H1 (cell line): Measurements from ENCODE around the gene MOV10L1.

Experiments used
- BRCA1 ChIP-seq: IDR thresholded peaks from 2 replicates; pipeline ENCODE4 v1.6.1; 2012; ENCODE audit warnings: low read depth, low read length, improper control_type of control experiment
- CBX8 ChIP-seq: fragments of 300-800, 300-1000 bp; sonication (generic); IDR thresholded peaks from 2 replicates; pipeline ENCODE4 v1.7.1; 2016; ENCODE audit warnings: low read depth, low read length, borderline replicate concordance
- CHD2 ChIP-seq: IDR thresholded peaks from 2 replicates; pipeline ENCODE4 v1.6.1; 2012; ENCODE audit warnings: low read length, improper control_type of control experiment
- JUND ChIP-seq: IDR thresholded peaks from 2 replicates; pipeline ENCODE4 v1.6.1; 2011; ENCODE audit warnings: mild to moderate bottlenecking, improper control_type of control experiment, low read length
- KDM1A ChIP-seq: fragments of 200-600, 300-600 bp; sonication (generic); IDR thresholded peaks from 2 replicates; pipeline ENCODE4 v1.7.1; 2016; ENCODE audit warnings: mild to moderate bottlenecking, low read length, borderline replicate concordance
- PHF8 ChIP-seq: fragments of 200-600 bp; sonication (generic); conservative IDR thresholded peaks from 2 replicates; pipeline ENCODE4 v1.7.1; 2012; ENCODE audit warnings: low read depth, mild to moderate bottlenecking, inconsistent platforms, low read length, moderate library complexity
- POLR2A ChIP-seq, 2 experiments: IDR thresholded peaks; 1 replicate in 1 of 2; 2 replicates in 1 of 2; pipeline ENCODE4 v1.6.1; 2011; ENCODE audit warnings: low read depth in 2 of 2, low read length in 2 of 2, mild to moderate bottlenecking in 2 of 2; ENCODE audit errors: control extremely low read depth in 1 of 2
- RXRA ChIP-seq: IDR thresholded peaks from 2 replicates; pipeline ENCODE4 v1.6.1; 2011; ENCODE audit warnings: low read depth, mild to moderate bottlenecking, low read length, moderate library complexity; ENCODE audit not compliant: insufficient read depth
- SP1 ChIP-seq: IDR thresholded peaks from 2 replicates; pipeline ENCODE4 v1.6.1; 2011; ENCODE audit warnings: low read depth, low read length
- TAF1 ChIP-seq: IDR thresholded peaks from 2 replicates; pipeline ENCODE4 v1.6.1; 2011; ENCODE audit warnings: mild to moderate bottlenecking, low read depth, low read length
- TBP ChIP-seq: IDR thresholded peaks from 2 replicates; pipeline ENCODE4 v1.6.1; 2011; ENCODE audit warnings: low read depth, low read length, improper control_type of control experiment
- TEAD4 ChIP-seq: IDR thresholded peaks from 2 replicates; pipeline ENCODE4 v1.6.1; 2012; ENCODE audit warnings: low read depth, low read length, inconsistent platforms, mixed read lengths
- TF ChIP-seq, protein P1 (sequence below), 3 experiments: IDR thresholded peaks; 1 replicate in 2 of 3; 2 replicates in 1 of 3; pipeline versions ENCODE4 v1.5.1 to v1.6.1; 2011; ENCODE audit warnings: low read length in 3 of 3, mild to moderate bottlenecking in 3 of 3, inconsistent platforms in 2 of 3, low read depth in 1 of 3, moderate library complexity in 1 of 3; ENCODE audit not compliant: insufficient read depth in 1 of 3; ENCODE audit errors: control extremely low read depth in 1 of 3
- TF ChIP-seq, protein P2 (sequence below): IDR thresholded peaks from 2 replicates; pipeline ENCODE4 v1.6.1; 2011; ENCODE audit warnings: low read length, improper control_type of control experiment

DNA sequence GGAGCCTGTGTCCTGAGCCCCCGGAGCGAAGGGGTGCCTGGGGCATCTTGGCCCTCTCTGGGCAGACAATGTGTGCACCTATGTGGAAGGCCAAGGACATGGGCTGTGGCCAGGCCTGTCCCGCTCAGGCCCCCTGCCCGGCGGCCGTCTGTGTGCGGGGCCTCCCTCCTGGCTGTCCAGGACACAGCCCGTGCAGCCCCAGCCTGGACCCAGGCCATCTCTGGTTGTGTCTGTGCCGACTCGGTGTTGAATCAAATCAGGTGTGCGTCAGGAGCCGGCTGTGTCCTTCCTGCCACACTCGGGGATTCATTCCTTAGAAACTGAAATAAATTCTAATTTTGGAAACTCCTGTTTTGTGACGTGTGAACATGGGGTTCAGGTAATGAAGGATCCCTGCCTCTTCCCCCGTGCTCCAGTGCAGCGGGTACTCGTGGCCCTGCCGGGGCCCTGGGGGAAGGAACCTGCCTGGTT lies 109.5 kb downstream of the MOV10L1 start:
- TF ChIP-seq RXRA (no peak), POLR2A (IDR thresholded peaks at IDR 0.05; ENCODE audit: control extremely low read depth in 1 of 2, low read depth in 2 of 2, low read length in 2 of 2) (no peak), PHF8 (no peak), CHD2 (no peak), CBX8 (no peak), JUND (no peak), BRCA1 (no peak), TBP (no peak), TEAD4 (no peak), SP1 (no peak), TAF1 (no peak), KDM1A (no peak)
- TF ChIP-seq, protein P1, sequence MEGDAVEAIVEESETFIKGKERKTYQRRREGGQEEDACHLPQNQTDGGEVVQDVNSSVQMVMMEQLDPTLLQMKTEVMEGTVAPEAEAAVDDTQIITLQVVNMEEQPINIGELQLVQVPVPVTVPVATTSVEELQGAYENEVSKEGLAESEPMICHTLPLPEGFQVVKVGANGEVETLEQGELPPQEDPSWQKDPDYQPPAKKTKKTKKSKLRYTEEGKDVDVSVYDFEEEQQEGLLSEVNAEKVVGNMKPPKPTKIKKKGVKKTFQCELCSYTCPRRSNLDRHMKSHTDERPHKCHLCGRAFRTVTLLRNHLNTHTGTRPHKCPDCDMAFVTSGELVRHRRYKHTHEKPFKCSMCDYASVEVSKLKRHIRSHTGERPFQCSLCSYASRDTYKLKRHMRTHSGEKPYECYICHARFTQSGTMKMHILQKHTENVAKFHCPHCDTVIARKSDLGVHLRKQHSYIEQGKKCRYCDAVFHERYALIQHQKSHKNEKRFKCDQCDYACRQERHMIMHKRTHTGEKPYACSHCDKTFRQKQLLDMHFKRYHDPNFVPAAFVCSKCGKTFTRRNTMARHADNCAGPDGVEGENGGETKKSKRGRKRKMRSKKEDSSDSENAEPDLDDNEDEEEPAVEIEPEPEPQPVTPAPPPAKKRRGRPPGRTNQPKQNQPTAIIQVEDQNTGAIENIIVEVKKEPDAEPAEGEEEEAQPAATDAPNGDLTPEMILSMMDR (IDR thresholded peaks at IDR 0.05; ENCODE audit: control extremely low read depth in 1 of 3, insufficient read depth in 1 of 3, low read depth in 1 of 3, low read length in 3 of 3): no peak
- TF ChIP-seq, protein P2, sequence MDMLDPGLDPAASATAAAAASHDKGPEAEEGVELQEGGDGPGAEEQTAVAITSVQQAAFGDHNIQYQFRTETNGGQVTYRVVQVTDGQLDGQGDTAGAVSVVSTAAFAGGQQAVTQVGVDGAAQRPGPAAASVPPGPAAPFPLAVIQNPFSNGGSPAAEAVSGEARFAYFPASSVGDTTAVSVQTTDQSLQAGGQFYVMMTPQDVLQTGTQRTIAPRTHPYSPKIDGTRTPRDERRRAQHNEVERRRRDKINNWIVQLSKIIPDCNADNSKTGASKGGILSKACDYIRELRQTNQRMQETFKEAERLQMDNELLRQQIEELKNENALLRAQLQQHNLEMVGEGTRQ: no peak
